GM12875 (cell line): Measurements from ENCODE around the gene DOC2B.

Source experiments
- H3K4me3 ChIP-seq: one replicate; pipeline ENCODE4 v1.5.1; 2011; ENCODE audit warnings: low read depth, low read length, control low read depth
- TF ChIP-seq, protein P1 (sequence below): IDR thresholded peaks from 2 replicates; pipeline ENCODE4 v1.5.1; 2011; ENCODE audit warnings: low read depth, mild to moderate bottlenecking, control low read depth, inconsistent platforms, low read length, moderate library complexity, borderline replicate concordance; ENCODE audit not compliant: insufficient read depth

Gene DOC2B

GRCh38 chr17:182050-182751 is 751 bp upstream of the DOC2B start:
- TF ChIP-seq, protein P1, sequence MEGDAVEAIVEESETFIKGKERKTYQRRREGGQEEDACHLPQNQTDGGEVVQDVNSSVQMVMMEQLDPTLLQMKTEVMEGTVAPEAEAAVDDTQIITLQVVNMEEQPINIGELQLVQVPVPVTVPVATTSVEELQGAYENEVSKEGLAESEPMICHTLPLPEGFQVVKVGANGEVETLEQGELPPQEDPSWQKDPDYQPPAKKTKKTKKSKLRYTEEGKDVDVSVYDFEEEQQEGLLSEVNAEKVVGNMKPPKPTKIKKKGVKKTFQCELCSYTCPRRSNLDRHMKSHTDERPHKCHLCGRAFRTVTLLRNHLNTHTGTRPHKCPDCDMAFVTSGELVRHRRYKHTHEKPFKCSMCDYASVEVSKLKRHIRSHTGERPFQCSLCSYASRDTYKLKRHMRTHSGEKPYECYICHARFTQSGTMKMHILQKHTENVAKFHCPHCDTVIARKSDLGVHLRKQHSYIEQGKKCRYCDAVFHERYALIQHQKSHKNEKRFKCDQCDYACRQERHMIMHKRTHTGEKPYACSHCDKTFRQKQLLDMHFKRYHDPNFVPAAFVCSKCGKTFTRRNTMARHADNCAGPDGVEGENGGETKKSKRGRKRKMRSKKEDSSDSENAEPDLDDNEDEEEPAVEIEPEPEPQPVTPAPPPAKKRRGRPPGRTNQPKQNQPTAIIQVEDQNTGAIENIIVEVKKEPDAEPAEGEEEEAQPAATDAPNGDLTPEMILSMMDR = no peak
- no peak overlapping the region for H3K4me3 ChIP-seq

DNA sequence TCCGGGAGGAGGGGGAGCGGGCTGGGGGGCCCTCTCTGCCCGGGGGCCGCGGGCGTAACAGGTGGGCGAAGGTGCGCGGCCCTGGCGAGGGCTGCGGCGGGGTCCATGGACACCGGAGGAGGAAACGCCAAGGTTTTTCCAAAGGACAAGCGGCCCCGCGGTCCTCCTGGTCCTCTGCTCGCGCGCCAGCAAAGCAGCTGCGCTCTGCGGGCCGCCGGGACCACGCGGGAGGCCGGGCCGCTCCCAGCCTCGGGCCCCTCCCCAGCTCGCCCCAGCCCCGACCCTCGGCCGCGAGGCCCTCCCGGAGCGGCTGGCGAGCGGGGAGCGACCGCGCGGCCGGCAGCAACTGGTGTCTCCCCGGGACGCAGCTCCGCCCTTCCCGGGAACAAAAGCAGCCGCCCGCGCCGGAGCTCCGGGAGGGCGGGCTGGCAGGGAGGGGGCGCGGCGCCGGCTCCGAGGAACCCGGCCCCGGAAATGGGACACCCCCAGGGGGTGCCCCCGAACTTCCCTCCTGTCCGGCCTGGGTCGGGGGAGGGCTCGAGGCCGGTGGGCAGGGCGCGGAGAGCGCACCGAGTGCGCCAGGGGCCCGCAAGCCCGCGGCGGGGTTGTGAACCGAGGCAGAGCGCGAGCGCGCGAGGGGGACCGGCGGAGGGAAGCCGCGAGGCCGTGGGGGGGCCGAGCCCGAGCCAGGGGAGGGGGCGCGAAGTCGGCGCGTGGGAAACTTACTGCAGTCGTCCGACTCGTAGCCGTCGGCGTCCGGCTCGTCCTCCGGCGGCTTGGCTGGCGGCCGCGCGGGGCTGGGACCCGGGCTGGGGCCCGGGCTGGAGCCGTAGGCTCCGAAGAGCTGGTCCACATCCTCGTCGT is 837 bp downstream of the DOC2B start:
- no peak overlapping the region for H3K4me3 ChIP-seq
- TF ChIP-seq, protein P1 = no peak

DNA sequence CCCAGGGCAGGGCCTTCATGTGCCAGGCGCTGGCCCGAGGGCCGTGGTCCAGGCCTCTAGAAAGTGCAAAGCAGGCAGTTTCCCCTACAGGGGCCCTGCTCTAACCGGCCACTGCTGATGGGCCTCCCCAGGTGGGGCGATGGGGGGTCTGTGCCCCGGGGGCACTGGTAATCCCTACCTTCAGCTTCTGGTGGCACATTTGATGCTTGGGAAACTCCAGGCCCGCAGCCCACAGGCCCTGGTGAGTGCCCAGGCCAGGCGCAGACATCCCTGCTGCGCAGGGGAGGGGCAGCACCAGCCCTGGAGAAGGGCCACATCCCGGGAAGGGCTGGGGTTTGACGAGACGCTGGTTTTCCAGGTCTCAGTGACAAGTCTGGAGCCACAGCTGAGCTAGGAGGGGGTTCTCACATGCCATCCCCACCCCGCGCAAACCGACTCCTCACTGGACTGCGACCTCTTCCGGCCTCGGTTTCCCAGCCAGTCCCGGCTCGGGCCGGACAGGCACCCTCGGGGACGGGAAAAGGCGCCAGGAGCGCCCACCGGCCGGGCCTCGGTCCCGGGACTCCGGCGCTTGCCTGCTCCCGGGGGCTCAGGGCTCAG is 1.6 kb downstream of the DOC2B start:
- TF ChIP-seq, protein P1 = no peak
- H3K4me3 ChIP-seq = no peak overlapping the region

GRCh38 chr17:179066-179432 is 2.4 kb downstream of the DOC2B start:
- TF ChIP-seq, protein P1 = no peak
- no peak overlapping the region for H3K4me3 ChIP-seq

GRCh38 chr17:178292-179065 is 3.0 kb downstream of the DOC2B start:
- TF ChIP-seq, protein P1 = no peak
- no peak overlapping the region for H3K4me3 ChIP-seq

DNA sequence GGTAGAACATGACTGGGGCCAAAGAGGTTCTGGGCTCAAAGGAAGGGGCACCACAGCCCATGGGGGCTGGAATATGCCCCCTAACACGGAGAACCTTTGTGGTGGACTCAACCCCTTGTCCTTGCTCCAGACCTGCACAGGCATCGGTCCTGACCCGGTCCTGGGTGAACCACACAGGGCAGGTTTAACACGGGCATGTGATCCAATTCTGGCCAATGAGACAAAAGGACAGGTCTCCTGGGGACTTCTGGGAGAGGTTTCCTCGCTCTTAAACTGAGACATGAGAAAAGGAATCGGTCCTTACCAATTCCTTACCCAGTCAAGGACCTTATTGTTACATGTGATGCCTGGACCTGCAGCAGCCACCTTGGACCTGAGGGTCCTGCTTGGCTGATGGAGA is 3.7 kb downstream of the DOC2B start:
- H3K4me3 ChIP-seq = no peak overlapping the region
- TF ChIP-seq, protein P1 = no peak
